NCI-H2171 (cell line): ENCODE measurements around the gene ZNF571.
A peak's percentile ranks its signal among the peaks of the same experiment; 100 is the strongest.

Source experiments
- DNase-seq: peaks from one replicate; lab custom pipeline; 2025; lab: John Stamatoyannopoulos, UW

ZNF571 gene

DNA sequence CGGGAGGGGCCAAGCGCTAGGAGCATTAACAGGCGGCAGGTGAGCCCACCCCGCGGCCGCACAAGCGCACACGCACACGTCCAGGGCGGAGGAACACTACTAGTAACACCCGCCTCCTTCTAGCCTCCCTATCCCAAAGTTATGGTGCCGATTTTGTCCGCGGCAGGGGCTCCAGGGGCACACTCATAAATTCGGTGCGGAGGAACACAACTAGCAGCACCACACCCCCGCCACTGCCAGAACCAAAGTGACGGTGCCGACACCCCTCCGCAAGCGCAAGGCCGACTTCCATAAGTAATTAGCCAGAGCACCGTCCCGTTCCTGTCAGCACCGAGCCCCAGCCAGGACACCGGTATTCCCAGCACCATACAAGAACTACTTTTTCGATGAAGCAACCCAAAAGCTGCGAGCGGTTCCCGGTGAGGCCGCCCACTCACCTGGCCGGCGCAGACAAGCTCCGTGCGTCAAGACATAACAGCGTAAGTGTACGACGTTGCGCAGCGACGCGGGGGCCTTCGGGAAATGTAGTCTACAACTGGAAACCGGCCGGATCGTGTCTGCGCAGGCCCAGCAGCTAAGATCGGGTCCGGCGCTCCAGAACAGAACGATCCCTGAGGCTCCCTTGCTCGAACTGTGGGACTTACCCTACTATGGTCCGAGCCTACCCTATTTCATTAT lies at the start of gene ZNF571, which contains the start of gene ZNF540:
ZNF571 (minus strand) TSS at position 489 of the 678 bp plus-strand sequence. CDS start 8,116 bp downstream, outside the sequence.
ZNF540 (plus strand) TSS at position 573 of the 678 bp plus-strand sequence. CDS start 3,572 bp downstream, outside the sequence.
- DNase-seq, result peak; percentile 94

DNA sequence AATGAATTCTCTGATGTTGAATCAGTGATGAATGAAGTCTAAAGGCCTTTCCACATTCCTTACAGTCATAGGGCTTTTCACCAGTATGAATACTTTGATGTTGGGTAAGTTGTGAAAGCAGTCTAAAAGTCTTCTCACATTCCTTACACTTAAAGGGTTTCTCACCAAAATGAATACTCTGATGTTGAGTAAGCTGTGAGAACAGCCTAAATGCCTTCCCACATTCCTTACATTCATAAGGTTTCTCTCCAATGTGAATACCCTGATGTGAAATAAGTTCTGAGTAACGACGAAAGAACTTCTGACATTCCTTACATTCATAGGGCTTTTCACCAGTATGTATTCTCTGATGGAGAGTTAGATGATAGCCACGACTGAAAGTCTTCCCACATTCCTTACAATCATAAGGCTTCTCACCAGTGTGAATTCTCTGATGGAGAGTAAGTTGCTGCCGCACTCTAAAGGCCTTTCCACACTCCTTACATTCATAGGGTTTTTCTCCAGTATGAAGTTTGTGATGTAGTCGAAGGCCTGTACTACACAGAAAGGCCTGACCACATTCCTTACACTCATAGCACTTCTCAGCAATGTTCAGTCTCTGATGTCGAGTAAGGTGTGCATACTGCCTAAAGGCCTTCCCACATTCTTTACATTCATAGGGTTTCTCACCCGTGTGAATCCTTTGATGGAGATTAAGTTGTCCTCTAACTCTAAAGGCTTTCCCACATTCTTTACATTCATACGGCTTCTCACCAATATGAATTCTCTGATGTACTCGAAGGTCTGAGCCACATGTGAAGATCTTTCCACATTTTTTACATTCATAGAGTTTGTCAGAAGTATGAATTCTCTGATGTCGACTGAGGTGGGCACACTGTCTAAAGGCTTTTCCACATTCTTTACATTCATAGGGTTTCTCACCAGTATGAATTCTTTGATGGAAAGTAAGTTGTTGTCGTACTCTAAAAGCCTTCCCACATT lies 40.8 kb upstream of the ZNF571 start:
- no peak for DNase-seq

DNA sequence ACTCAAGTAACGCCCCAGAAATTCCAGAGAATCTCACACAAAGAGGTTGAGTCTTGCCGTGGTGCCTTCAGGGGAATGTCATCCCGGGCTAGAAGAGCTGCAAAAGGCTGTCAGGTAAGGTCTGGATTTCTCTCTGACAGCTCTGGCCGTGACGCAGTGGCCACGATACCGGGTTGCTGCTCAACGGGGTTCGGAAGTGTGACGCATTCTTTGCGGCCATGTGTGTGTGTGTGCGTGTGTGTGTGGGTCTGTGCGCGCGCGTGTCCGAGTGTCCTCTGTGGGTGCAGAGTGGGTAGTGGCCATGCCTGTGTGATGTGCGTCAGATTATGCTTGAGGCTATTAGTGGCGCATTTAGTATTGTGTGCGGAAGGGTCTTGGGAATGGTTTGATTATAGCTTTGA lies 390 bp upstream of the ZNF571 start:
- DNase-seq, result no peak

DNA sequence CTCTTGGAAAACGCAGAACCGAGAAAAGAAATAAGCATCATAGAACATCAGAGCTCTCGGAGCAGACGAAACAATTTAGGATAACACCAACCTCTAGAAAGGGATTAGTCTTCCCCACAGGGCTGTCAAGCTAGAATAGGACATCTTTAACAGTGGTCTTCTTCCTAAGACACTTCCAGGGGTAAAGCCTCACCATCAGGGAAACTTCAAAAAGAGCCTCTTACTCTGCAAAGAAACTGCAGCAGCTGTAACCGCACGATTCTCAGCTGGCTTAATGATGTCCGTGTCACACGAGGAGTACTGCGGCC lies 642 bp downstream of the ZNF571 start:
- no peak for DNase-seq

DNA sequence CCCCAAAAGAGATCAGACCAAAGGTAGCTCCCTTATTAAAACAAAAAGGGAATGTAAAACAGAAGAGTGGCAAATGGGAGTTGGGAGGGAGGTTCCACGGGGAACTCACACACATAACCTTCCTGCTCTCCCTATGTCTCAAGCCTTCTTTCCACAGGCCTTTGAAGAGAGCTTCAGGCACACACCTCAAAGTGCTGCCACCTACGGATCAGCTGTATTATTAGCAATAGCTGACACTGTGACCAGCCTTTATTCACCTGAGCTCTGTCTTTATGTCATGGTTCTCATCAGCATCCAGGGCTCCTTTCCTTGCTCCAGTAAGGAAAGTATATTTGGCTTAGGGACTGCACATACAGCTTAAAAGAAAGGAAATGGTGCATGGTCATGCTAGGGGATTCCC lies 11.3 kb downstream of the ZNF571 start:
- no peak for DNase-seq

DNA sequence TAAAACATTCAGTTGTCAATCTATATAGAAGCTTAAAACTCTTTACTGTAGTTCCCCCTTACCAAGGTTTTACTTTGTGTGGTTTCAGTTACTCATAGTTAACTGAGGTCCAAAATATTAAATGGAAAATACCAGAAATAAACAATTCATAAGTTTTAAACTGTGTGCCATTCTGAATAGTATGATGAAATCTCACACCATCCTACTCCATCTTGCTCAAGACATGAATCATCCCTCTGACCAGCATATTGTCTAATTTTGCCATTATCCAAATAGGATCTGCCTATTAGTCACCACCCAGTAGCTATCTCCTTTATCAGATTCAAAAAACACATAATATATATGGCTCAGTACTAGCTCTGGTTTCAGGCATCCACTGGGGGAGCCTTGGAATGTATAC lies 22.4 kb downstream of the ZNF571 start:
- no peak for DNase-seq

DNA sequence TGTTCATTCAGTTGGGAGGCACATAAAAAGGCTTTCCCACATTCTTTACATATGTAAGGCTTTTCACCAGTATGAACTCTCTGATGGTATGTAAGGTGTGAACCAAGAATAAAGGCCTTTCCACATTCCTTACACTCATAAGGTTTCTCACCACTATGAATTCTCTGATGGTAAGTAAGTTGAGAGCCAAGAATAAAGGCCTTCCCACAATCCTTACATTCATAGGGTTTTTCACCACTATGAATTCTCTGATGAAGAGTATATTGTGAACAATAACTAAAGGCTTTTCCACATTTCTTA lies 29.3 kb downstream of the ZNF571 start:
- DNase-seq, result no peak

DNA sequence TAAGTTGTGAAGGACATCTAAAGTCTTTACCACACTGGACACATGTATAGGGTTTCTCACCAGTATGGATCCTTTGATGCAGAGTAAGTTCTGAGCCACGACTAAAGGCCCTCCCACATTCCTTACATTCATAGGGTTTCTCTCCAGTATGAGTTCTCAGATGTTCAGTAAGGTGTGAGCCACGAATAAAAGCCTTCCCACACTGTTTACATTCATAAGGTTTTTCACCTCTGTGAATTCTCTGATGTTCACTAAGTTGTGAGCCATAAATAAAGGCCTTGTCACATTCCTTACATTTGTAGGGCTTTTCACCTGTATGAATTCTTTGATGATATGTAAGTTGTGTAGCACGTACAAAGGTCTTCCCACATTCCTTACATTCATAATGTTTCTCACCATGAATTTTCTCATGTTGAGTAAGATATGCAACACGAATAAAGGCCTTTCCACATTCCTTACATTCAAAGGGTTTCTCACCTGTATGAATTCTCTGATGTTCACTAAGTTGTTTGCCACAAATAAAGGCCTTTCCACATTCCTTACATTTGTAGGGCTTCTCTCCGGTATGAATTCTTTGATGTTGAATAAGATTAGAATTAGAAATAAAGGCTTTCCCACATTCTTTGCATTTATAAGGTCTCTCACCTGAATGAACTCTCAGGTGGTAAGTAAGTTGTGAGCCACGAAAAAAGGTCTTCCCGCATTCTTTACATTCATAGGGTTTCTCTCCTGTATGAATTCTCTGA lies 29.8 kb downstream of the ZNF571 start:
- DNase-seq, result no peak

DNA sequence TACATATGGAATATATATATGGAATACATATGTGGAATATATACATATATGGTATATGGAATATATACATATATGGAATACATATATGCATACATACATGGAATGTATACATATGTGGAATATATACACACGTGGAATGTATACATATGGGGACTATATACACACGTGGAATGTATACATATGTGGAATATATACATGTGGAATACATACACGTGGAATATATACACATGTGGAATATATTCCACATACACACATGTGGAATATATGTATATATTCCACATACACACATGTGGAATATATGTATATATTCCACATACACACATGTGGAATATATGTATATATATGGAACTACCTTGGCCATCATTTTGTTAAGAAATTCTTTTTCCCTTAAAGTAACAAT lies 31.1 kb downstream of the ZNF571 start:
- no peak for DNase-seq

DNA sequence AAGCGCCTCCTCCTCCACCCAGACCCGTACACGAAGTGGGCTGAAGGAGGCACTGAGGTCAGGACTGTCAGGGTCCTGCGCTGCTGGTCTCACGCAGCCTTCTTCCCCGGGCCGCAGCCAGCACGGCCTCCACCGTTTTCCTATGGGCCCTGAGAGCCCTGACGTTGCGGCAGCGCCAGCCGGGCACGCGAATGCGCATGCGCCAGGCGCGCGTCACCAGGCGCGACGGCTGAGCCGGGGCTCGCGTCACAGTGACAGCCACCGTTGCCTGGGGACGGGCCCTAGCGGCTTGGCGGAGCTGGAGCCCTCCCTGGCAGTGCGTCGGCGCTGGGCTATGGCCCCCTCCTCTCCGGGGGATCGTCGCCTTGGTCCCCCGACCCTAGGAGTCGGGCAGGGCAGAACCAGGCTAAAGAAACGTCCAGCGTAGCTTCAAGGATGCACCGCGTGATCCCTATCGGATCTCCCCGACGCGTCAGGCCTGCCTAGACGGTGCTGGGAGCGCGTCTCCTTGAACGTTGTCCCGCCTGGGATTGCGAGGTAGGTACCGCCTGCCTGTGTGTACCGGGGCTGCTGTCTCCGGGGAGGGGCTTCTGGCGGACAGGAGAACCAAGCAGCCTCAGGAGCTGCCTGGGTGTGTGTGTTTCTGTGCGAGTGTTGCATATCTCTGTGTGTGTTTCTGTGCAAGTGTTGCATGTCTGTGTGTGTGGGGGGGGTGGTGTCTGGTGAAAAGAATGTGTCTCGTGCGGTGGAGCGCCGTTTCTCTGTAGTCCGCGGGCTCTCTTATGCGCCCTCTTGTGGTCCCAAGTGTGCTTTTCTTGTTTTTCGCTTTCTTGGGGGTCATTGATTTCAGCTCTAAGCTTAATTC lies 43.2 kb downstream of the ZNF571 start:
- peak; percentile 80 for DNase-seq

DNA sequence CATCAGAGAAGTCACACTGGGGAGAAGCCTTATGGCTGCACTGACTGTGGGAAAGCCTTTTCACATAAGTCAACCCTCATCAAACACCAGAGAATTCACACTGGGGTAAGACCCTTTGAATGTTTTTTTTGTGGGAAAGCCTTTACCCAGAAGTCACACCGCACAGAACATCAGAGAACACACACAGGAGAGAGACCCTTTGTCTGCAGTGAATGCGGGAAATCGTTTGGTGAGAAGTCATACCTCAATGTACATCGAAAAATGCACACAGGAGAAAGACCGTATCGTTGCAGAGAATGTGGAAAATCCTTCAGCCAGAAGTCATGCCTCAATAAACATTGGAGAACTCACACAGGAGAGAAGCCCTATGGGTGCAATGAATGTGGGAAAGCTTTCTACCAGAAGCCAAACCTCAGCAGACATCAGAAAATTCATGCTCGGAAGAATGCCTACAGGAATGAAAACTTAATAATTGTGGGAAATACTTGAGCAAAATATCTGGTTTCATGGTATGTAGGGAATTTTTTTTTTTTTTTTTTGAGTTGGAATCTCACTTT lies 57.1 kb downstream of the ZNF571 start:
- DNase-seq, result no peak

DNA sequence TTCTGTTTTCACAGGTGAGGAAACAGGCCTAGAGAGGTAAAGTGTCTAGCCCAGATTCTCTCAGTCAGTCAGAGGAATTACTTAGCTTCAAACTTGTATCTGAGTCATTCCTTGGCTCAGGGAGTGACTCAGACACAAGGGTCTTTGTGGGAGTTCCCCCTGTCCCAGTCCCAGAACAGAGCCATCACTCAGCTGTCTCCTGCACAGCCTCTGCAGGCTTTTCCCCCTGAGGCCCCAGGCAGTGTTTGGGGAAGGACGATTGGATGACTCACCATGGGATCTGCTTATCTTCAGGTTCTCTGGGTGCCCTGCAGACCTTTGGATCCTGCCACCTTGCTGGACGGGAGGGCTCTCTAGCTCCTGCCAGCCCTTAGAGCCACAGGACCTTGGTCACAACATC lies 74.7 kb downstream of the ZNF571 start:
- no peak for DNase-seq
